GM23338 (cell line): ENCODE data around the gene PKD1L1. TPM values are rescaled to one million over a fixed set of nuclear protein-coding genes. Genes with fewer than 3 reads are reported as not detected.

Source experiments
- ATAC-seq: fragments of 200-7000 bp; cut with Tn5 transposase; 3 replicates; pipeline ENCODE4 v1.9.1; 2020
- DNase-seq: peaks from one replicate; pipeline ENCODE4 v3.0.0-alpha.2; 2015; ENCODE audit warnings: low spot score
- H2AFZ ChIP-seq: fragments of 200-600 bp; sonication (generic); 2 replicates; pipeline ENCODE4 v1.8.0; 2016; ENCODE audit warnings: antibody characterized with exemption, mild to moderate bottlenecking, moderate library complexity
- H3F3A ChIP-seq: fragments of 200-600 bp; sonication (generic); replicated peaks from 2 replicates; pipeline ENCODE4 v1.8.0; 2017; ENCODE audit warnings: antibody characterized with exemption, mixed run types, low read depth
- H3K27ac ChIP-seq: fragments of 200-600 bp; sonication (generic); 2 replicates; pipeline ENCODE4 v1.6.1; 2016; ENCODE audit warnings: low read depth
- H3K27me3 ChIP-seq: fragments of 200-600 bp; sonication (generic); 2 replicates; pipeline ENCODE4 v1.8.0; 2016; ENCODE audit warnings: mild to moderate bottlenecking, mixed run types, moderate library complexity; ENCODE audit not compliant: insufficient read depth
- H3K36me3 ChIP-seq: fragments of 200-600 bp; sonication (generic); 2 replicates; pipeline ENCODE4 v1.8.0; 2016; ENCODE audit warnings: mild to moderate bottlenecking; ENCODE audit not compliant: insufficient read depth
- H3K4me1 ChIP-seq: fragments of 200-600 bp; sonication (generic); 2 replicates; pipeline ENCODE4 v1.8.0; 2016; ENCODE audit warnings: mild to moderate bottlenecking, moderate library complexity; ENCODE audit not compliant: insufficient read depth
- H3K4me2 ChIP-seq: fragments of 200-600 bp; sonication (generic); 2 replicates; pipeline ENCODE4 v1.7.1; 2017; ENCODE audit warnings: mixed run types
- H3K4me3 ChIP-seq: fragments of 200-600 bp; sonication (generic); 2 replicates; pipeline ENCODE4 v1.6.1; 2016; ENCODE audit warnings: mixed run types
- H3K79me2 ChIP-seq: fragments of 200-600 bp; sonication (generic); replicated peaks from 2 replicates; pipeline ENCODE4 v1.8.0; 2017; ENCODE audit warnings: mild to moderate bottlenecking; ENCODE audit not compliant: insufficient read depth
- H3K9me2 ChIP-seq: fragments of 200-600 bp; sonication (generic); 2 replicates; pipeline ENCODE4 v1.8.0; 2017; ENCODE audit not compliant: insufficient read depth
- H4K20me1 ChIP-seq: fragments of 200-600 bp; sonication (generic); replicated peaks from 2 replicates; pipeline ENCODE4 v1.8.0; 2017; ENCODE audit warnings: mild to moderate bottlenecking; ENCODE audit not compliant: insufficient read depth
- H3K27ac Mint-ChIP-seq: 2 replicates; pipeline ENCODE4 v1.8.0; 2020; ENCODE audit warnings: inconsistent platforms, mild to moderate bottlenecking, moderate library complexity, mixed read lengths
- H3K27me3 Mint-ChIP-seq: 3 replicates; pipeline ENCODE4 v1.8.0; 2022; ENCODE audit warnings: low read depth, mild to moderate bottlenecking, moderate library complexity, mixed read lengths, inconsistent platforms; ENCODE audit not compliant: insufficient read depth, poor library complexity
- H3K36me3 Mint-ChIP-seq: 3 replicates; pipeline ENCODE4 v1.8.0; 2021; ENCODE audit warnings: low read depth, mild to moderate bottlenecking, inconsistent platforms, moderate library complexity, mixed read lengths
- H3K4me1 Mint-ChIP-seq: 3 replicates; pipeline ENCODE4 v1.8.0; 2020; ENCODE audit warnings: mild to moderate bottlenecking, inconsistent platforms, mixed read lengths
- H3K4me3 Mint-ChIP-seq: 3 replicates; pipeline ENCODE4 v1.8.0; 2021; ENCODE audit warnings: moderate library complexity, mild to moderate bottlenecking, inconsistent platforms, mixed read lengths
- H3K9me3 Mint-ChIP-seq: 3 replicates; pipeline ENCODE4 v1.8.0; 2020; ENCODE audit warnings: moderate library complexity, mild to moderate bottlenecking, inconsistent platforms, mixed read lengths
- CREB1 ChIP-seq: fragments of 250-450 bp; sonication (Bioruptor Pico); IDR thresholded peaks from 2 replicates; pipeline ENCODE4 v1.5.0; 2020; ENCODE audit warnings: low read depth, mild to moderate bottlenecking, moderate library complexity
- CTCF ChIP-seq, 2 experiments: fragments of 200-600 bp in 1 of 2; sonication (generic) in 1 of 2; conservative IDR thresholded peaks; 2 replicates each; pipeline versions ENCODE4 v1.5.1 to v1.6.1; 2016 to 2017; ENCODE audit warnings: antibody characterized with exemption in 2 of 2, low read depth in 2 of 2, mild to moderate bottlenecking in 2 of 2, moderate library complexity in 1 of 2
- ETS1 ChIP-seq: IDR thresholded peaks from 2 replicates; pipeline ENCODE4 v1.6.1; 2016; ENCODE audit warnings: antibody characterized with exemption
- EZH2 ChIP-seq: fragments of 200-600 bp; sonication (generic); IDR thresholded peaks from one replicate; pipeline ENCODE4 v1.8.0; 2017; ENCODE audit warnings: antibody characterized with exemption, mild to moderate bottlenecking, low read depth; ENCODE audit not compliant: unreplicated experiment
- EZH2phosphoT487 ChIP-seq: fragments of 200-600 bp; sonication (generic); IDR thresholded peaks from one replicate; pipeline ENCODE4 v1.8.1; 2018; ENCODE audit warnings: antibody characterized with exemption; ENCODE audit not compliant: unreplicated experiment
- JUNB ChIP-seq: IDR thresholded peaks from one replicate; pipeline ENCODE4 v1.6.1; 2016; ENCODE audit warnings: antibody characterized with exemption; ENCODE audit not compliant: unreplicated experiment
- NANOG ChIP-seq: IDR thresholded peaks from 2 replicates; pipeline ENCODE4 v1.6.1; 2016; ENCODE audit warnings: antibody characterized with exemption, borderline replicate concordance
- POLR2AphosphoS5 ChIP-seq: IDR thresholded peaks from 2 replicates; pipeline ENCODE4 v1.6.1; 2016; ENCODE audit warnings: antibody characterized with exemption, low read depth
- REST ChIP-seq: IDR thresholded peaks from one replicate; pipeline ENCODE4 v1.6.1; 2018; ENCODE audit warnings: antibody characterized with exemption; ENCODE audit not compliant: unreplicated experiment
- STAT1 ChIP-seq: IDR thresholded peaks from one replicate; pipeline ENCODE4 v1.6.1; 2016; ENCODE audit warnings: antibody characterized with exemption; ENCODE audit not compliant: unreplicated experiment
- ZNF114 ChIP-seq: fragments of 250-450 bp; sonication (Bioruptor Pico); IDR thresholded peaks from 2 replicates; pipeline ENCODE4 v1.5.0; 2020; ENCODE audit warnings: mild to moderate bottlenecking, moderate library complexity
- ZNF331 ChIP-seq: fragments of 250-450 bp; sonication (Bioruptor Pico); IDR thresholded peaks from 2 replicates; pipeline ENCODE4 v1.5.0; 2020; ENCODE audit warnings: low read depth, mild to moderate bottlenecking, moderate library complexity
- ZNF462 ChIP-seq: fragments of 250-450 bp; sonication (Bioruptor Pico); IDR thresholded peaks from 2 replicates; pipeline ENCODE4 v1.5.0; 2020; ENCODE audit warnings: mild to moderate bottlenecking, moderate library complexity
- long read RNA-seq: library from polyadenylated mRNA; unstranded; transcript quantifications from one replicate; pipeline ENCODE4 v2.0.0, GENCODE V29; 2020; ENCODE audit not compliant: unreplicated experiment
- polyA plus RNA-seq: library from polyadenylated mRNA; unstranded; fragments of >200 nt; fragmentation: Nextera tagmentation; extraction: Ambion mirVana; gene quantifications from 2 replicates; pipeline ENCODE4 v1.2.1, GENCODE V29; 2016
- total RNA-seq: library from RNA; depleted of rRNA; stranded (reverse); fragments of >200 nt; shearing (Covaris generic); gene quantifications from 2 replicates; pipeline ENCODE4 v1.2.3, GENCODE V29; 2014; rRNA removed

PKD1L1 gene
- total RNA-seq, result 0.03 and 0.16 TPM in 2 replicates
- polyA plus RNA-seq, result not detected in 2 replicates
- long read RNA-seq, result 0 reads

GRCh38 chr7:47948141-47948790 is at the start of gene PKD1L1:
Gene PKD1L1 (minus strand): TSS chr7:47948466. CDS start chr7:47948440, 26 bp downstream.
- no peak within 1 kb of the TSS for H2AFZ ChIP-seq
- Mint-ChIP-seq H3K27me3 (peaks cover 10% of the 10 kb centered on the region), H3K27ac (peak within 1 kb of the TSS; percentile 66; the same call in 1 of the 2 replicates), H3K9me3 (no peaks in the 10 kb centered on the region), H3K36me3 (no peaks in the 10 kb centered on the region), H3K4me1 (peaks cover 27% of the 10 kb centered on the region), H3K4me3 (no peak within 1 kb of the TSS)
- no peaks in the 10 kb centered on the region for H3K36me3 ChIP-seq
- ATAC-seq (no peak), DNase-seq (no peak)
- TF ChIP-seq NANOG, result no peak
- TF ChIP-seq POLR2AphosphoS5, result no peak
- no peak for TF ChIP-seq CREB1 (CRISPR knock-in tag)
- no peak for TF ChIP-seq EZH2phosphoT487
- TF ChIP-seq CTCF (conservative IDR thresholded peaks at IDR 0.05; ENCODE audit: low read depth in 2 of 2), result no peak
- TF ChIP-seq ZNF462, result no peak
- TF ChIP-seq REST, result no peak
- TF ChIP-seq ZNF114 (CRISPR knock-in tag), result no peak
- TF ChIP-seq EZH2, result no peak
- no peak for TF ChIP-seq JUNB
- TF ChIP-seq ZNF331 (CRISPR knock-in tag), result no peak
- TF ChIP-seq STAT1, result no peak
- TF ChIP-seq ETS1, result no peak
- H3K4me2 ChIP-seq, result no peak within 1 kb of the TSS
- peaks cover 6% of the 10 kb centered on the region for H3K4me1 ChIP-seq
- H3K4me3 ChIP-seq, result no peak within 1 kb of the TSS
- 0 out of 2 replicates have a peak, but pooled peaks cover 2% of the 10 kb centered on the region for H3F3A ChIP-seq
- no peaks in the 10 kb centered on the region for H4K20me1 ChIP-seq
- no peak within 1 kb of the TSS for H3K27ac ChIP-seq
- no peaks in the 10 kb centered on the region for H3K27me3 ChIP-seq
- H3K79me2 ChIP-seq, result no peaks in the 10 kb centered on the region
- no peaks in the 10 kb centered on the region for H3K9me2 ChIP-seq
